Measurements from ENCODE around the gene STK32A.

The STK32A gene

GRCh38 chr5:147190331-147190730 lies 44.5 kb upstream of the STK32A start:
- H4K20me1 ChIP-seq (ENCODE audit: insufficient read depth, low read length) = no peaks in the 10 kb centered on the region
- DNase-seq (no peak), ATAC-seq (ENCODE audit: insufficient read depth, low read depth) (no peak)

GRCh38 chr5:147193123-147193522 lies 41.7 kb upstream of the STK32A start:
- Histone ChIP-seq H3K4me3 (ENCODE audit: low read depth in 1 of 2, low read length in 2 of 2) (no peak overlapping the region), H3K4me1 (ENCODE audit: insufficient read depth, low read length) (no peaks in the 10 kb centered on the region), H3K9me3 (ENCODE audit: insufficient read depth, low read length, severe bottlenecking) (no peaks in the 10 kb centered on the region), H3K36me3 (ENCODE audit: insufficient read depth, low read length) (no peaks in the 10 kb centered on the region), H2AFZ (ENCODE audit: low read depth, low read length) (no peak overlapping the region), H4K20me1 (ENCODE audit: insufficient read depth, low read length) (no peaks in the 10 kb centered on the region), H3K79me2 (ENCODE audit: insufficient read depth, low read length) (no peaks in the 10 kb centered on the region), H3K4me2 (ENCODE audit: insufficient read depth, low read length) (no peak overlapping the region), H3K27ac (ENCODE audit: low read length) (no peak overlapping the region), H3K9ac (ENCODE audit: low read depth, low read length) (no peak overlapping the region), H3K27me3 (ENCODE audit: insufficient read depth, low read length, poor library complexity) (peaks cover 3% of the 10 kb centered on the region)
- TF ChIP-seq CTCF (IDR thresholded peaks at IDR 0.05; ENCODE audit: borderline replicate concordance, extremely low read depth, low read length, poor library complexity, severe bottlenecking) (no peak), EZH2 (IDR thresholded peaks at IDR 0.05; ENCODE audit: borderline replicate concordance, low read depth, low read length, severe bottlenecking) (no peak)
- ATAC-seq (ENCODE audit: insufficient read depth, low read depth) (no peak), DNase-seq (no peak)

More at GRCh38 chr5:147190331-147190730, 44.5 kb upstream of the STK32A start:
- H3K79me2 ChIP-seq (ENCODE audit: insufficient read depth, low read length) = no peaks in the 10 kb centered on the region
- H3K9me3 ChIP-seq (ENCODE audit: insufficient read depth, low read length, severe bottlenecking) = no peaks in the 10 kb centered on the region
- H3K4me1 ChIP-seq (ENCODE audit: insufficient read depth, low read length) = no peaks in the 10 kb centered on the region
- H3K9ac ChIP-seq (ENCODE audit: low read depth, low read length) = no peak overlapping the region
- H2AFZ ChIP-seq (ENCODE audit: low read depth, low read length) = no peak overlapping the region
- peaks cover 3% of the 10 kb centered on the region for H3K27me3 ChIP-seq (ENCODE audit: insufficient read depth, low read length, poor library complexity)
- no peak overlapping the region for H3K27ac ChIP-seq (ENCODE audit: low read length)
- H3K36me3 ChIP-seq (ENCODE audit: insufficient read depth, low read length) = no peaks in the 10 kb centered on the region
- H3K4me3 ChIP-seq (ENCODE audit: low read depth in 1 of 2, low read length in 2 of 2) = no peak overlapping the region
- TF ChIP-seq CTCF (IDR thresholded peaks at IDR 0.05; ENCODE audit: borderline replicate concordance, extremely low read depth, low read length, poor library complexity, severe bottlenecking) (no peak), EZH2 (IDR thresholded peaks at IDR 0.05; ENCODE audit: borderline replicate concordance, low read depth, low read length, severe bottlenecking) (no peak)
- H3K4me2 ChIP-seq (ENCODE audit: insufficient read depth, low read length) = no peak overlapping the region

- DNase-seq (no peak), ATAC-seq (ENCODE audit: insufficient read depth, low read depth) (no peak)
- no peaks in the 10 kb centered on the region for H4K20me1 ChIP-seq (ENCODE audit: insufficient read depth, low read length)
- no peak overlapping the region for H3K27ac ChIP-seq (ENCODE audit: low read length)
- H3K9me3 ChIP-seq (ENCODE audit: insufficient read depth, low read length, severe bottlenecking) = no peaks in the 10 kb centered on the region
- TF ChIP-seq EZH2 (IDR thresholded peaks at IDR 0.05; ENCODE audit: borderline replicate concordance, low read depth, low read length, severe bottlenecking) (no peak), CTCF (IDR thresholded peaks at IDR 0.05; ENCODE audit: borderline replicate concordance, extremely low read depth, low read length, poor library complexity, severe bottlenecking) (no peak)
- no peaks in the 10 kb centered on the region for H3K4me1 ChIP-seq (ENCODE audit: insufficient read depth, low read length)
- no peak overlapping the region for H2AFZ ChIP-seq (ENCODE audit: low read depth, low read length)
- H3K27me3 ChIP-seq (ENCODE audit: insufficient read depth, low read length, poor library complexity) = peaks cover 2% of the 10 kb centered on the region
- no peaks in the 10 kb centered on the region for H3K79me2 ChIP-seq (ENCODE audit: insufficient read depth, low read length)
- no peak overlapping the region for H3K4me2 ChIP-seq (ENCODE audit: insufficient read depth, low read length)
- no peaks in the 10 kb centered on the region for H3K36me3 ChIP-seq (ENCODE audit: insufficient read depth, low read length)
- H3K9ac ChIP-seq (ENCODE audit: low read depth, low read length) = no peak overlapping the region
- no peak overlapping the region for H3K4me3 ChIP-seq (ENCODE audit: low read depth in 1 of 2, low read length in 2 of 2)
Observed at GRCh38 chr5:147200004-147200403, 34.8 kb upstream of the STK32A start.

GRCh38 chr5:147203213-147203612 lies 31.6 kb upstream of the STK32A start:
- Histone ChIP-seq H3K79me2 (ENCODE audit: insufficient read depth, low read length) (no peaks in the 10 kb centered on the region), H3K36me3 (ENCODE audit: insufficient read depth, low read length) (no peaks in the 10 kb centered on the region), H3K9ac (ENCODE audit: low read depth, low read length) (no peak overlapping the region), H4K20me1 (ENCODE audit: insufficient read depth, low read length) (no peaks in the 10 kb centered on the region), H3K27ac (ENCODE audit: low read length) (no peak overlapping the region), H3K4me1 (ENCODE audit: insufficient read depth, low read length) (no peaks in the 10 kb centered on the region), H3K4me3 (ENCODE audit: low read depth in 1 of 2, low read length in 2 of 2) (no peak overlapping the region), H2AFZ (ENCODE audit: low read depth, low read length) (no peak overlapping the region), H3K4me2 (ENCODE audit: insufficient read depth, low read length) (no peak overlapping the region), H3K27me3 (ENCODE audit: insufficient read depth, low read length, poor library complexity) (peaks cover 2% of the 10 kb centered on the region), H3K9me3 (ENCODE audit: insufficient read depth, low read length, severe bottlenecking) (no peaks in the 10 kb centered on the region)
- DNase-seq (no peak), ATAC-seq (ENCODE audit: insufficient read depth, low read depth) (no peak)
- TF ChIP-seq EZH2 (IDR thresholded peaks at IDR 0.05; ENCODE audit: borderline replicate concordance, low read depth, low read length, severe bottlenecking) = no peak
- TF ChIP-seq CTCF (IDR thresholded peaks at IDR 0.05; ENCODE audit: borderline replicate concordance, extremely low read depth, low read length, poor library complexity, severe bottlenecking) = no peak

All from DND-41 (cell line).